ENCODE data around the gene WBP4. TPM values are rescaled to one million over a fixed set of nuclear protein-coding genes. Genes with fewer than 3 reads are reported as not detected.

Gene WBP4, protein sequence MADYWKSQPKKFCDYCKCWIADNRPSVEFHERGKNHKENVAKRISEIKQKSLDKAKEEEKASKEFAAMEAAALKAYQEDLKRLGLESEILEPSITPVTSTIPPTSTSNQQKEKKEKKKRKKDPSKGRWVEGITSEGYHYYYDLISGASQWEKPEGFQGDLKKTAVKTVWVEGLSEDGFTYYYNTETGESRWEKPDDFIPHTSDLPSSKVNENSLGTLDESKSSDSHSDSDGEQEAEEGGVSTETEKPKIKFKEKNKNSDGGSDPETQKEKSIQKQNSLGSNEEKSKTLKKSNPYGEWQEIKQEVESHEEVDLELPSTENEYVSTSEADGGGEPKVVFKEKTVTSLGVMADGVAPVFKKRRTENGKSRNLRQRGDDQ
- total RNA-seq, result 10 to 100 TPM; 12.6 to 13.5 TPM

DNA sequence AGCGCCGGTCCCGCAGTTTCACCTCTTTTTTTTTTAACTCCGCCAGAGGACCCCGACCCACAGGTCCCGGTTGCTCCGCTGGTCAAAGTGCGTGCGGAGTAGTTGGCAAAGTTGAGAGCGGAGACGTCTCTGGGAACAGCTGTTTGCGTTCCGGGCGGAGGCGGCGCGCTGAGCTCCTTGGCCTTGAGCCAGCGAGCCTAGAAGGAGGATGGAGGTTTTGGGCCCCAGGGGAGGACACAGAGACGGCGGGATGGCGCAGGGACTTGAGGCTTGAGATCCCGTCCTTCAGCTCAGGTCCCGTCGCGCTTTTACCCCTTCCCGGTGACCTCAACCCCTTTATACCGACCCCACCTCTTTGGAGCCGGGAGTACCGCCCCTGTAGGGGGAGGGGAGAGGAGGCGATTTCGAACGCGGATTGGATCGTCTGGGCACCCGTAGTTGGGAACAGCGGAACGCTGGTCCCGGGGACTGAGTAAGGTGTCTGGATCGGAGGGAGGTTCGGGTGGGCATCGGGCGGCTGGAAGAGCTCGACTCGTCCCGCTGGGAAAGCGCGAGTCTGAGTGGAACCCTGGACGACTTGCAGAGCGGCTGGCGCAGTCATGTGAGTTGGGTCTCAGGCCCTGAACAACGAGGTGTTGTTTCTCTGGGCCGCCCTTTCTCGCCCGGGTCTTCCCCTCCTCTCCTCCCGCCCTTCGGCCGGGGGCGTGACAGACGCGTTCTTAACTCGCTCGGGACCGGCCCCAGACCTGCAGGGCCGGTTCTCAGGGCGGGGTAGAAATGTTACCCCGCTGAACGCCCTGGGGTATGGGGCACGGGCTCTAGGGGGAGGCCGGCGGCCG is at the start of gene WBP4:
TSS of gene WBP4 (plus strand) at position 435 of the 839 bp plus-strand sequence. CDS start at position 600, 165 bp downstream.
- H3K9me3 Mint-ChIP-seq, result no peaks in the 10 kb centered on the region
- H3K27me3 Mint-ChIP-seq, result no peaks in the 10 kb centered on the region
- peak; percentile 92 for DNase-seq
- peaks cover 22% of the 10 kb centered on the region for H3K36me3 Mint-ChIP-seq
- POLR2A ChIA-PET, result interaction anchor here (0.6 to 3.1 kb wide), 15 partner anchors 9 to 1317 kb away, joined by 3 to 13 read pairs (median 3); partner anchors contain the start of genes ELF1 and KBTBD6
- H3K4me1 Mint-ChIP-seq (ENCODE audit: low read depth), result peaks cover 44% of the 10 kb centered on the region
- CTCF ChIA-PET, result interaction anchor here (0.6 to 2.2 kb wide), 16 partner anchors 24 to 1046 kb away, joined by 3 to 13 read pairs (median 4); partner anchors contain the start of genes ELF1 and SLC25A15
- H3K4me3 Mint-ChIP-seq, result peak within 1 kb of the TSS; percentile 97
- intact Hi-C loops (cut with micrococcal nuclease), result loop anchor here (1.0 to 5.0 kb wide), 9 partner anchors 42 to 396 kb away; partner anchors contain the start of genes ELF1, KBTBD6, KBTBD7 and MTRF1
- H3K27ac Mint-ChIP-seq, result peak within 1 kb of the TSS; percentile 99

DNA sequence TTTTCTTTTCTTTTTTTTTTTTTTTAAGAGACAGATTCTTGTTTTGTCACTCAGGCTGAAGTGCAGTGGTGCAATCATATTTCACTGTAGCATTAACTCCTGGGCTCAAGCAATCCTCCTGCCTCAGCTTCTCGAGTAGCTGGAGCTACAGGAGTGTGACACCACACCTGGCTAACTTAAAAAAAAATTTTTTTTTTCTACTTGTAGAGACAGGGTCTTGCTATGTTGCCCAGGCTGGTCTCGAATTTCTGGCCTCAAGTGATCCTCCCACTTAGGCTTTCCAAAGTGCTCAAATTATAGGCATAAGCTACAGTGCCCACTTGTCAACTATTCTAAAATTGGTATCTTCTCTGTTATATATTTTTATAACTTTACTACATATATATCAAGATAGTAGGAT is 48.8 kb upstream of the WBP4 start:
- peaks cover 33% of the 10 kb centered on the region for H3K36me3 Mint-ChIP-seq
- POLR2A ChIA-PET, result interaction anchor here (0.8 to 0.9 kb wide), 2 partner anchors 44 to 348 kb away, joined by 3 read pairs; no protein-coding TSS in a partner anchor

DNA sequence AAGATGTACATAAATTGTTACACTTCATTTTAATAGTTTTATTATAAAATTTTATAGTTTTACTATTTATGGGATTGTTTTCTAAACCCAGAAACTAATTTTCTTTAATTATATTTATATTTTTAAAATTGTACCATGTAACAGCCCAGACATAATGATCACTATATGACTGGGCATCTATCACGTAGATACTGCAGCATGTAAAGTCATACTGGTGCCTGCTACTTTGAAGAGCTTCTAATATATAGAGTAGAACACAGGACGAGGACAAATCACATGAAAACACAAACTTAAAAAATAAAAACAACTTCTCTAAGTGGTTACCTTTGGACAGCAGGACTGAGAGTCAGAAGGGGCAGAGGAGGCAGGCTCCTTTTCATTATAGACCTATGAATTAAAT is 47.5 kb upstream of the WBP4 start:
- Mint-ChIP-seq H3K27me3 (no peaks in the 10 kb centered on the region), H3K4me1 (ENCODE audit: low read depth) (peaks cover 51% of the 10 kb centered on the region), H3K9me3 (no peaks in the 10 kb centered on the region), H3K36me3 (peaks cover 31% of the 10 kb centered on the region), H3K27ac (peak overlapping the region; percentile 97), H3K4me3 (peak overlapping the region; percentile 46)
- POLR2A ChIA-PET, result interaction anchor here (1.6 to 6.5 kb wide), 4 partner anchors 29 to 47 kb away, joined by 8 to 87 read pairs (median 14); partner anchors contain the start of gene WBP4
- CTCF ChIA-PET, result interaction anchor here (0.9 to 3.1 kb wide), 3 partner anchors 32 to 41 kb away, joined by 3 to 15 read pairs (median 3); no protein-coding TSS in a partner anchor
- intact Hi-C loops (cut with micrococcal nuclease), result loop anchor here (1.0 kb wide), 1 partner anchor 45 kb away; no protein-coding TSS in a partner anchor
- no peak for DNase-seq

More for the DNA sequence above, 48.8 kb upstream of the WBP4 start:
- H3K4me3 Mint-ChIP-seq, result no peak overlapping the region
- CTCF ChIA-PET, result interaction anchor here (0.7 to 3.1 kb wide), 3 partner anchors 31 to 1268 kb away, joined by 3 to 15 read pairs (median 4); no protein-coding TSS in a partner anchor
- no peaks in the 10 kb centered on the region for H3K27me3 Mint-ChIP-seq
- DNase-seq, result no peak
- H3K9me3 Mint-ChIP-seq, result no peaks in the 10 kb centered on the region
- intact Hi-C loops (cut with micrococcal nuclease), result no loop called here
- peak overlapping the region; percentile 38 for H3K27ac Mint-ChIP-seq
- H3K4me1 Mint-ChIP-seq (ENCODE audit: low read depth), result peaks cover 63% of the 10 kb centered on the region

DNA sequence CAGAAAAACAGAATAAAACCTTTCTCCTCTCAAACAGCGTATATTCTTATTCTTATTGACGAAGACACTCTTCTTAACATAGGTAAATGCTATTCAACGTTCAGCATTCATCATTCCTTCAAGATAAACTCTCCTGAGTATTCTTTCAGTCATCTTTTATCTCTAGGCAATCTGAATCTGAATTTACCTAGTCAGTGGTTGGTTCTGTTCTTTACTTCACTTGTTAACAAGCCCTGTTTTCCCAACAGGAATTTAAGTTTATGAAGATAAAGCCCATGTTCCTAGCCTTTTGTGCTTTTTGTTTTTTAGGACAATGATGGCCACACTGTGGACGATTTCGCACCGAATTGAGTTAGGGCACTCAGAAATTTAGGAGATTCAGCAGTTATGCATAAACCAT is 45.4 kb upstream of the WBP4 start:
- H3K4me1 Mint-ChIP-seq (ENCODE audit: low read depth), result peaks cover 51% of the 10 kb centered on the region
- peak overlapping the region; percentile 92 for H3K4me3 Mint-ChIP-seq
- CTCF ChIA-PET, result interaction anchor here (1.1 to 4.0 kb wide), 2 partner anchors 42 to 44 kb away, joined by 4 to 22 read pairs; no protein-coding TSS in a partner anchor
- H3K27ac Mint-ChIP-seq, result peak overlapping the region; percentile 97
- POLR2A ChIA-PET, result interaction anchor here (1.7 to 6.5 kb wide), 6 partner anchors 11 to 44 kb away, joined by 3 to 87 read pairs (median 14); partner anchors contain the start of gene WBP4
- peaks cover 28% of the 10 kb centered on the region for H3K36me3 Mint-ChIP-seq
- no peak for DNase-seq
- intact Hi-C loops (cut with micrococcal nuclease), result loop anchor here (5.0 kb wide), 1 partner anchor 239 kb away; no protein-coding TSS in a partner anchor
- H3K9me3 Mint-ChIP-seq, result no peaks in the 10 kb centered on the region
- no peaks in the 10 kb centered on the region for H3K27me3 Mint-ChIP-seq

DNA sequence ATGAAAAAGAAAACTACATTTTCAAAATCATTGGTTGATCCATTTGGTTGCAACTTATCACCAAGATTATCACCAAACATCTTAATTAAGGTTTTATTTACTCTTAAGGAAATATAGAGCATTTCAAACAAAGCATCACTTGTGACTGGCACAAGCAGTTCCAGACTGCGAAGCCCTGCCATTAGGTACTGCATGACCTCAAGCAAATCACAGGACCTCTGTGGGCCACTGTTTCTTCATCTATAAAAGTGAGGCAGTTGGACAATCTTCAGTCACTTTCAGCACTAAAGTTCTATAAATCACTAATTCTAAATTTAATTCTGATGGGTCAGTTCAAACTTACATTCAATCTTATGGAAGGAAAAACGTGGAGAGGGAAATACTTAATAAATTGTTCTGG is 44.1 kb upstream of the WBP4 start:
- H3K36me3 Mint-ChIP-seq, result peaks cover 22% of the 10 kb centered on the region
- intact Hi-C loops (cut with micrococcal nuclease), result loop anchor here (1.0 to 5.0 kb wide), 3 partner anchors 9 to 240 kb away; no protein-coding TSS in a partner anchor
- peaks cover 47% of the 10 kb centered on the region for H3K4me1 Mint-ChIP-seq (ENCODE audit: low read depth)
- CTCF ChIA-PET, result interaction anchor here (0.8 to 5.3 kb wide), 4 partner anchors 13 to 43 kb away, joined by 3 to 38 read pairs (median 12); no protein-coding TSS in a partner anchor
- H3K27ac Mint-ChIP-seq, result peak overlapping the region; percentile 97
- peak overlapping the region; percentile 92 for H3K4me3 Mint-ChIP-seq
- peak; percentile 33 for DNase-seq
- no peaks in the 10 kb centered on the region for H3K9me3 Mint-ChIP-seq
- POLR2A ChIA-PET, result interaction anchor here (0.8 to 6.5 kb wide), 9 partner anchors 9 to 197 kb away, joined by 3 to 87 read pairs (median 7); partner anchors contain the start of gene WBP4
- no peaks in the 10 kb centered on the region for H3K27me3 Mint-ChIP-seq

DNA sequence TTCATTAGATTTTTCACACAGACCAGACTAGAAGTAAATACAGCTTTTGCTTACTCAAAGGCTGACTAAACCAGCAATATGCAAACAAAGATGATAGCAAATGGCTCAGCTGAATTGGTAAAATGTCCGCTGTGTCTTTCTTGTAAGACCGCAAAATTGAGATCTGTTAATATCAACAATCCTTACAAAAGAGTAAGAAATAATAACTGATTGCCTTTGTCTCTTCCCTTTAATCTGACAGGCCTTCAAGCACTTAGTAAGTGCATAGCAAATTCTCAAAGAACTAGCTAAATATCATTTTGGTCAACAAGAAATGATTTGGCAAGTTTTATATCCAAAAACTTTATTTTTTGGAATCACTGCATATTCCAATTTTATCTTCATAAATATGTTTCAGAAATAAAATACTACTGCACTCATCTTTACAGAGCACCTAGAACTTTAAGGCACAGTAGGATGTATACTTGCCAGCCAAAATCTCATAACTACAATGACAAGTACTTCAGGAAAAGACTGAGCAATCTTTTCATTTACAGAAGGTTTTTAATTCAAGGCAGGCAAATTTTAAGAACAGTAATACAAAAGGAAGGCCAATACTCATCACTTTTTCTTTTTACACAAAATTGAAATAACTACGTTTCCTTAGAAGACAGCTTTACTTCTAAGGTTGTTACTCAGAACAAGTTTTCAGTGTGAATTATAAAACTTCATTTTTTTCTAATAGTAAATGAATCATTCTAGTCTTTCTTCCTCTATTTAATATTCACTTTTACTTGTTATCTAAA is 43.3 kb upstream of the WBP4 start:
- ChIA-PET POLR2A (interaction anchor here (1.0 to 6.5 kb wide), 7 partner anchors 10 to 198 kb away, joined by 3 to 87 read pairs (median 8); partner anchors contain the start of gene WBP4), CTCF (interaction anchor here (0.7 to 5.3 kb wide), 8 partner anchors 12 to 96 kb away, joined by 3 to 38 read pairs (median 4); partner anchors contain the start of gene WBP4)
- Mint-ChIP-seq H3K4me3 (peak overlapping the region; percentile 92), H3K36me3 (peaks cover 19% of the 10 kb centered on the region), H3K9me3 (no peaks in the 10 kb centered on the region), H3K27ac (peak overlapping the region; percentile 97), H3K27me3 (no peaks in the 10 kb centered on the region), H3K4me1 (ENCODE audit: low read depth) (peaks cover 43% of the 10 kb centered on the region)
- DNase-seq, result no peak
- intact Hi-C loops (cut with micrococcal nuclease), result loop anchor here (1.0 to 5.0 kb wide), 5 partner anchors 10 to 241 kb away; no protein-coding TSS in a partner anchor

DNA sequence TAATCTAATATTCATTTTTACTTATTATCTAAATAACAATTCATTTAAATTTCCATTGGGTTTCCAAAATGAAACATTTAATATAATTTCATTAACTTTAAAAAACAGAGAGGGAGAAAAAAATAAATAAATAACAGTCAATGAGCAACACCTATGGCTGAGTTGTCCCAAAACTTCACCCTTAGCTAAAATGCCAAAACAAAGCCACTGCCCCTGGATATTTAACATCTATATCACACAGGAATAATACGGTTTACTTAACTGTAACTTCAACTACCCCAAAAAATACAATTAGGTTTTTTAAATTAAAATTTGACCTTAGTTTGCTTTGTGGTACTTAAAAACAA is 42.7 kb upstream of the WBP4 start:
- ChIA-PET CTCF (interaction anchor here (0.7 to 5.3 kb wide), 7 partner anchors 11 to 241 kb away, joined by 3 to 38 read pairs (median 5); partner anchors contain the start of gene WBP4), POLR2A (interaction anchor here (1.0 to 6.5 kb wide), 10 partner anchors 10 to 97 kb away, joined by 3 to 87 read pairs (median 6); partner anchors contain the start of gene WBP4)
- H3K27me3 Mint-ChIP-seq, result no peaks in the 10 kb centered on the region
- H3K9me3 Mint-ChIP-seq, result no peaks in the 10 kb centered on the region
- peak overlapping the region; percentile 98 for H3K27ac Mint-ChIP-seq
- peaks cover 38% of the 10 kb centered on the region for H3K4me1 Mint-ChIP-seq (ENCODE audit: low read depth)
- intact Hi-C loops (cut with micrococcal nuclease), result loop anchor here (1.0 to 5.0 kb wide), 3 partner anchors 14 to 241 kb away; no protein-coding TSS in a partner anchor
- H3K36me3 Mint-ChIP-seq, result peaks cover 15% of the 10 kb centered on the region
- DNase-seq, result no peak
- peak overlapping the region; percentile 92 for H3K4me3 Mint-ChIP-seq

DNA sequence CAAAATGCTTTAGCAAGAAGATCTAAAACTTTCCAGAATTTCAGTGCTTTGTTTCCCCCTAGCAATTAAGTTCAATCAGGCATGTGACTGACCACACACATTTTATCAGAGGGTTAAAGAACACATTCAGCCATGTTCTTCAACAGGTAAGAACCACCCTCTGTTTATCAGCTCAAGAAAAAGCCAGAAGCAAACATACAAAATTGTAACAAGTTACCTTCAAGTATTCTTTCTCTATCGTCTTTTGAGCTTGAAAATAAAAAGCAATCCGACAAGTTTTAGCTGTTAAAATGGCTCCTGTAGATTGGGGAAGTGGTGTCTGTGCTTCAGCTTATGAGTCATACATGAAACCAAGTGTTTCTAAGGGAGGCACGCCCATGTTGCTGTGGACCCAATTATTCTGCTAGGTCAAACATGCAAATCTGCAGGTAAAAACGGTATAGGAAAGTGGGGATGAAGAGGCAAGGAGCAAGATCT is 42.3 kb upstream of the WBP4 start, which contains the start of gene ELF1:
TSS of gene ELF1 (minus strand) at position 306 of the 477 bp plus-strand sequence. CDS start 37,262 bp downstream, outside the sequence.
- intact Hi-C loops (cut with micrococcal nuclease), result loop anchor here (1.0 to 5.0 kb wide), 4 partner anchors 14 to 242 kb away; partner anchors contain the start of gene WBP4
- H3K27ac Mint-ChIP-seq, result peak within 1 kb of the TSS; percentile 98
- DNase-seq, result peak; percentile 67
- peaks cover 13% of the 10 kb centered on the region for H3K36me3 Mint-ChIP-seq
- H3K4me1 Mint-ChIP-seq (ENCODE audit: low read depth), result peaks cover 36% of the 10 kb centered on the region
- no peaks in the 10 kb centered on the region for H3K27me3 Mint-ChIP-seq
- CTCF ChIA-PET, result interaction anchor here (0.7 to 5.3 kb wide), 7 partner anchors 11 to 242 kb away, joined by 3 to 38 read pairs (median 5); partner anchors contain the start of gene WBP4
- peak within 1 kb of the TSS; percentile 92 for H3K4me3 Mint-ChIP-seq
- POLR2A ChIA-PET, result interaction anchor here (1.0 to 6.5 kb wide), 9 partner anchors 13 to 97 kb away, joined by 3 to 87 read pairs (median 5); partner anchors contain the start of gene WBP4
- H3K9me3 Mint-ChIP-seq, result no peaks in the 10 kb centered on the region

DNA sequence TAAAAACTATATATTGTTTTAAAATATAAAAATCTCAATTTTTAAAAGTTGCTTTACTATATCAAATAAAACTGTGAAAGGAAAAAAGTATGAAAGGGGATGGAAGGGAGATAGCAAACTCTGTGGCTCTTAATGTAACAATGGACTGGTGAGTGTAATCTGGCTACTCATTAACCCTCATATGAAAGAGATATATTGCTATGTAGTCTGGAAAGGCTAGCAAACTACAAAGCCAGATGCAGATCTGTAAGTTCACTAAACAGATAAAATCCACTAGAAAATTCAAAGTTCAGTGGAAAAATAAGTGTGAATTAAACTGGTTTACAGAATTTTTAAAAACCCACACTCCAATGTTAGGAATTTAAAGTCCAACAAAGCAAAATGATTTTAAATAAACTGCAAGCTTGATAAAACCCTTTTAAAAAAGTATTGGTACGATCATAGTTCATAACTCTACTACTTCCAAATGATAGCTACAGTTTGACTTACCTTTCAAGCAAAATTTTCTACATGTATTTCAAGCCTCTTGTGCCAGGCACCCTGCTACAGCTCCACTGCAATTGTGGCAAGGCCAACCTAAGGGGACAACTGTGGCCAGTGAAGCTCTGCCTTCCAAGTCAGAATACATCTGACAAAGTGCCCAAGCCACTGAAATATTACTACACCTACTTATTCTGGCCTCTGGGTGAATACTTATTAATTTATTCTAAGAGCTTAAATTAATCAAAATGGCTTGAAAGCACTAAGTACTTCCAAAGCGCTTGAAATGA is 41.5 kb upstream of the WBP4 start:
- Mint-ChIP-seq H3K27ac (no peak overlapping the region), H3K9me3 (no peaks in the 10 kb centered on the region), H3K4me1 (ENCODE audit: low read depth) (peaks cover 33% of the 10 kb centered on the region), H3K36me3 (peaks cover 12% of the 10 kb centered on the region), H3K27me3 (no peaks in the 10 kb centered on the region), H3K4me3 (no peak overlapping the region)
- intact Hi-C loops (cut with micrococcal nuclease), result loop anchor here (1.0 to 5.0 kb wide), 4 partner anchors 15 to 242 kb away; partner anchors contain the start of gene WBP4
- no peak for DNase-seq
- ChIA-PET CTCF (interaction anchor here (0.6 to 5.3 kb wide), 12 partner anchors 10 to 242 kb away, joined by 3 to 38 read pairs (median 3); partner anchors contain the start of gene WBP4), POLR2A (interaction anchor here (1.0 to 6.5 kb wide), 7 partner anchors 15 to 98 kb away, joined by 3 to 87 read pairs (median 5); no protein-coding TSS in a partner anchor)
